K562 treated with DMSO at 1 percent for 24 hours (cell line): ENCODE results near the gene ANKRD18A. TPM values are rescaled to one million over a fixed set of nuclear protein-coding genes. Genes with fewer than 3 reads are reported as not detected.

Experiments
- total RNA-seq: library from RNA; unstranded; fragments of 300-600 nt; gene quantifications from 2 replicates; pipeline ENCODE4 v1.2.3, GENCODE V29; 2022; ENCODE audit warnings: low read depth; ENCODE audit not compliant: insufficient read depth

ANKRD18A gene
- not detected in 2 replicates for total RNA-seq

GRCh38 chr9:38620483-38621433 lies at the start of gene ANKRD18A:
Gene ANKRD18A, minus strand, starts transcription at chr9:38620596. Its CDS starts 311 bp downstream, at chr9:38620285.

Other genes starting within 250 kb of the ANKRD18A start
- gene ALDH1B1, start 227.9 kb downstream of the ANKRD18A start, total RNA-seq = 9.5 and 10.5 TPM in 2 replicates
- gene IGFBPL1, start 196.1 kb downstream of the ANKRD18A start, total RNA-seq = not detected in 2 replicates
- not detected in 2 replicates for gene FAM240B, start 99.5 kb upstream of the ANKRD18A start, total RNA-seq